ENCODE measurements around the gene RPS6KA6. TPM values are rescaled to one million over a fixed set of nuclear protein-coding genes. Genes with fewer than 3 reads are reported as not detected.

The RPS6KA6 gene
- total RNA-seq, 2 donors from 2014 or later, result 17.9 to 18.3 TPM

DNA sequence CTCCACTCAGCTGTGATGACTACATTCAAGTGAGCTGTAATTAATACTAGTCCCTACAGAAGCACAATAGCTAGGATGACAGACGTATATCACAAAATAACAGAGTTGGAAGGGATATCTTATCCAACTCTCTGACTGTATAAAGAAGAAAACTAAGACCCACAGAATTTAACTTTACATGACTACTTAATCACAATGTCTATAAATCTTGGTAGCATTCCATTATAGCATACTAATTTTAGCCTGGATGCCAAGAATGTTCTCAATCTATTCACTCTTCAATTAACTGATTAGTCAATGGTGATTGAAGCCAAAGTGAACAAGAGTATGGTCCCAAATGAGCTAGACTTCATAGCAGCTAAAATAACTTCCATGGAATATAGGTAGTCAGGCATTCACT lies 31.2 kb downstream of the RPS6KA6 start:
- peaks cover 15% of the 10 kb centered on the region for H3K9me3 Mint-ChIP-seq
- TF ChIP-seq, protein P1, sequence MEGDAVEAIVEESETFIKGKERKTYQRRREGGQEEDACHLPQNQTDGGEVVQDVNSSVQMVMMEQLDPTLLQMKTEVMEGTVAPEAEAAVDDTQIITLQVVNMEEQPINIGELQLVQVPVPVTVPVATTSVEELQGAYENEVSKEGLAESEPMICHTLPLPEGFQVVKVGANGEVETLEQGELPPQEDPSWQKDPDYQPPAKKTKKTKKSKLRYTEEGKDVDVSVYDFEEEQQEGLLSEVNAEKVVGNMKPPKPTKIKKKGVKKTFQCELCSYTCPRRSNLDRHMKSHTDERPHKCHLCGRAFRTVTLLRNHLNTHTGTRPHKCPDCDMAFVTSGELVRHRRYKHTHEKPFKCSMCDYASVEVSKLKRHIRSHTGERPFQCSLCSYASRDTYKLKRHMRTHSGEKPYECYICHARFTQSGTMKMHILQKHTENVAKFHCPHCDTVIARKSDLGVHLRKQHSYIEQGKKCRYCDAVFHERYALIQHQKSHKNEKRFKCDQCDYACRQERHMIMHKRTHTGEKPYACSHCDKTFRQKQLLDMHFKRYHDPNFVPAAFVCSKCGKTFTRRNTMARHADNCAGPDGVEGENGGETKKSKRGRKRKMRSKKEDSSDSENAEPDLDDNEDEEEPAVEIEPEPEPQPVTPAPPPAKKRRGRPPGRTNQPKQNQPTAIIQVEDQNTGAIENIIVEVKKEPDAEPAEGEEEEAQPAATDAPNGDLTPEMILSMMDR (conservative IDR thresholded peaks at IDR 0.05), result no peak
- no peak overlapping the region for H3K27ac Mint-ChIP-seq
- H3K4me1 ChIP-seq (ENCODE audit: control insufficient read depth, insufficient read depth, low read length), result no peaks in the 10 kb centered on the region
- H3K4me3 Mint-ChIP-seq, result no peak overlapping the region
- no peak for DNase-seq
- H3K9ac ChIP-seq (ENCODE audit: extremely low read depth, low read length, poor library complexity, severe bottlenecking), result no peak overlapping the region
- H3K36me3 Mint-ChIP-seq (ENCODE audit: low read depth), result no peaks in the 10 kb centered on the region
- H3K4me1 Mint-ChIP-seq, result no peaks in the 10 kb centered on the region
- no peaks in the 10 kb centered on the region for H3K27me3 Mint-ChIP-seq (ENCODE audit: insufficient read depth)
- H3K36me3 ChIP-seq (ENCODE audit: control insufficient read depth, insufficient read depth, low read length), result peaks cover 6% of the 10 kb centered on the region
- H3K4me3 ChIP-seq (ENCODE audit: low read length), result no peak overlapping the region
- no peak overlapping the region for H3K27ac ChIP-seq (ENCODE audit: low read depth, low read length)
- H3K9me3 ChIP-seq (ENCODE audit: control insufficient read depth, low read length), result no peaks in the 10 kb centered on the region
- H3K27me3 ChIP-seq (ENCODE audit: control insufficient read depth, insufficient read depth, low read length, poor library complexity, severe bottlenecking), result no peaks in the 10 kb centered on the region
- 100% methylated on average over 1 of the region's 1 CpG; no CpG with 5 or more reads in 1 of the 2 experiments for WGBS, 2 experiments (ENCODE audit: insufficient coverage in 1 of 2, insufficient read length in 1 of 2)

DNA sequence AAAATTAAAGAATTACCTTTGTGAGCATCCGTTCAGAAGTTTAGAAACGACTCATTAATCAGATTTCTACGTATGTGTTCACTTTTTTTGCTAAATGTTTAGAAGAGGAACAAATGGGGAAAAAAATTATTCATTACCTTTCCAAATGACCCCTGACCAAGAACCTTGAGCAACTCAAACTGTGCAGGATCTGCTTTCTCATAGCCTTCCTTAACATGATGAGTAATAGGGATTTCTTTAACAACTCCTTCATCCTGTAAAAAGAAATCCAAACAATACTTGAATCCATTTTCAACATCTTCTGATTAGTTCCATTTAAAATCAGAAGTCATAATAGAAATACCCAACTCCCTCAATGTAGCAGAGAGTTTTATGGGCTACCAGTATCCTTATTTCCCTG lies 32.1 kb downstream of the RPS6KA6 start:
- no peak for DNase-seq
- 100% methylated on average over 2 of the region's 3 CpGs for WGBS, 2 experiments (ENCODE audit: insufficient coverage in 1 of 2, insufficient read length in 1 of 2)
- Histone ChIP-seq H3K27me3 (ENCODE audit: control insufficient read depth, insufficient read depth, low read length, poor library complexity, severe bottlenecking) (no peaks in the 10 kb centered on the region), H3K36me3 (ENCODE audit: control insufficient read depth, insufficient read depth, low read length) (peaks cover 11% of the 10 kb centered on the region), H3K9ac (ENCODE audit: extremely low read depth, low read length, poor library complexity, severe bottlenecking) (no peak overlapping the region), H3K4me3 (ENCODE audit: low read length) (no peak overlapping the region), H3K27ac (ENCODE audit: low read depth, low read length) (no peak overlapping the region), H3K9me3 (ENCODE audit: control insufficient read depth, low read length) (no peaks in the 10 kb centered on the region), H3K4me1 (ENCODE audit: control insufficient read depth, insufficient read depth, low read length) (no peaks in the 10 kb centered on the region)
- no peak overlapping the region for H3K27ac Mint-ChIP-seq
- H3K9me3 Mint-ChIP-seq, result peaks cover 15% of the 10 kb centered on the region
- H3K4me3 Mint-ChIP-seq, result no peak overlapping the region
- no peaks in the 10 kb centered on the region for H3K4me1 Mint-ChIP-seq
- no peaks in the 10 kb centered on the region for H3K27me3 Mint-ChIP-seq (ENCODE audit: insufficient read depth)
- no peaks in the 10 kb centered on the region for H3K36me3 Mint-ChIP-seq (ENCODE audit: low read depth)
- TF ChIP-seq, protein P1 (conservative IDR thresholded peaks at IDR 0.05), result no peak

DNA sequence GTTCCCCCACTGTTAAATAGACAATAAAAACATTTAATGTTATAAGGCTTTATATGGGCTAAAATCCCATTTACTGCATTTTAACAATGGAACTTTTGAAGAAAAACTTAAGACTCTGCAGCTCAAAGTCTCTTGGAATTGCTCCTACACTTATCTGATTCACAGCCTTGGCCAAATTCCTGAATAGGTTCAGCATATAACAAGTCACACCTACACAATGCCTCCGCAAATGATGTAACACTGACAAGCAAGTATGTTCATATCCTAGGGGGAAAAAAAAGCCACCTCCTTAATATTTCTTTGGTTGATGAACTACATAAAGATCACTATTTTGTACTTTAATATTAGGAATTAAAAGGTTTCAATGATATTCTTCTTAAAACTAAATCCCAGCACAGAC lies 34.5 kb downstream of the RPS6KA6 start:
- H3K36me3 ChIP-seq (ENCODE audit: control insufficient read depth, insufficient read depth, low read length), result peaks cover 14% of the 10 kb centered on the region
- H3K27ac ChIP-seq (ENCODE audit: low read depth, low read length), result no peak overlapping the region
- Mint-ChIP-seq H3K4me1 (no peaks in the 10 kb centered on the region), H3K27ac (no peak overlapping the region), H3K9me3 (peaks cover 18% of the 10 kb centered on the region), H3K27me3 (ENCODE audit: insufficient read depth) (no peaks in the 10 kb centered on the region), H3K4me3 (no peak overlapping the region), H3K36me3 (ENCODE audit: low read depth) (no peaks in the 10 kb centered on the region)
- H3K4me1 ChIP-seq (ENCODE audit: control insufficient read depth, insufficient read depth, low read length), result no peaks in the 10 kb centered on the region
- no CpG with 5 or more reads among the region's 1 CpG for WGBS, 2 experiments (ENCODE audit: insufficient coverage in 1 of 2, insufficient read length in 1 of 2)
- no peaks in the 10 kb centered on the region for H3K9me3 ChIP-seq (ENCODE audit: control insufficient read depth, low read length)
- DNase-seq, result no peak
- no peak overlapping the region for H3K4me3 ChIP-seq (ENCODE audit: low read length)
- TF ChIP-seq, protein P1 (conservative IDR thresholded peaks at IDR 0.05), result no peak
- no peaks in the 10 kb centered on the region for H3K27me3 ChIP-seq (ENCODE audit: control insufficient read depth, insufficient read depth, low read length, poor library complexity, severe bottlenecking)
- no peak overlapping the region for H3K9ac ChIP-seq (ENCODE audit: extremely low read depth, low read length, poor library complexity, severe bottlenecking)

All from endodermal cell (in vitro differentiated cells).